ENCODE measurements around the gene TERF2IP. TPM values are rescaled to one million over a fixed set of nuclear protein-coding genes. Genes with fewer than 3 reads are reported as not detected.

The TERF2IP gene
- total and polyA plus RNA-seq, 9 of the 15 experiments (the other 6 are each of a cell fraction or from before 2014, with no cell fraction given) = 14.5 to 64.2 (median 47.0) TPM

DNA sequence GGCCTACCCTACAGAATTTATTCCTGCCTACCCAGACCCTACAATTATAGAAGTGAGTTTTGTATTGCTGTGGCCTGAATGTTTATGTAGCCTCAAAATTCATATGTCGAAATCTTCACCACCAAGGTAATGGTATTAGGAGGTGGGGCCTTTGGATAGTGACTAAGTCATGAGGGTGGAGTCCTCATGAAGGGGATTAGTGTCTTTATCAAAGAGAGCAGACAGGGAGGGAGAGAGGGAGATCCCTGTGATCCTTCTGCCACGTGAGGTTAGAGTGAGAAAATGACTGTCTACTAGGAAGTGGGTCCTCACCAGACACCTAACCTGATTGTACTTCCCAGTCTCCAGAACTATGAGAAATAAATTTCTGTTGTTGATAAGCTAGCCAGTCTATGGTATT, 54.7 kb downstream of the TERF2IP start (continued):
- TF ChIP-seq, protein P1, sequence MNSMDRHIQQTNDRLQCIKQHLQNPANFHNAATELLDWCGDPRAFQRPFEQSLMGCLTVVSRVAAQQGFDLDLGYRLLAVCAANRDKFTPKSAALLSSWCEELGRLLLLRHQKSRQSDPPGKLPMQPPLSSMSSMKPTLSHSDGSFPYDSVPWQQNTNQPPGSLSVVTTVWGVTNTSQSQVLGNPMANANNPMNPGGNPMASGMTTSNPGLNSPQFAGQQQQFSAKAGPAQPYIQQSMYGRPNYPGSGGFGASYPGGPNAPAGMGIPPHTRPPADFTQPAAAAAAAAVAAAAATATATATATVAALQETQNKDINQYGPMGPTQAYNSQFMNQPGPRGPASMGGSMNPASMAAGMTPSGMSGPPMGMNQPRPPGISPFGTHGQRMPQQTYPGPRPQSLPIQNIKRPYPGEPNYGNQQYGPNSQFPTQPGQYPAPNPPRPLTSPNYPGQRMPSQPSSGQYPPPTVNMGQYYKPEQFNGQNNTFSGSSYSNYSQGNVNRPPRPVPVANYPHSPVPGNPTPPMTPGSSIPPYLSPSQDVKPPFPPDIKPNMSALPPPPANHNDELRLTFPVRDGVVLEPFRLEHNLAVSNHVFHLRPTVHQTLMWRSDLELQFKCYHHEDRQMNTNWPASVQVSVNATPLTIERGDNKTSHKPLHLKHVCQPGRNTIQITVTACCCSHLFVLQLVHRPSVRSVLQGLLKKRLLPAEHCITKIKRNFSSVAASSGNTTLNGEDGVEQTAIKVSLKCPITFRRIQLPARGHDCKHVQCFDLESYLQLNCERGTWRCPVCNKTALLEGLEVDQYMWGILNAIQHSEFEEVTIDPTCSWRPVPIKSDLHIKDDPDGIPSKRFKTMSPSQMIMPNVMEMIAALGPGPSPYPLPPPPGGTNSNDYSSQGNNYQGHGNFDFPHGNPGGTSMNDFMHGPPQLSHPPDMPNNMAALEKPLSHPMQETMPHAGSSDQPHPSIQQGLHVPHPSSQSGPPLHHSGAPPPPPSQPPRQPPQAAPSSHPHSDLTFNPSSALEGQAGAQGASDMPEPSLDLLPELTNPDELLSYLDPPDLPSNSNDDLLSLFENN (IDR thresholded peaks at IDR 0.05; ENCODE audit: low read depth in 2 of 2, low read length in 2 of 2) = 0 out of 4 replicates have a peak, but pooled peaks of 1 of the 2 experiments have one; percentile 62
- TF ChIP-seq POLR2AphosphoS5 (IDR thresholded peaks at IDR 0.05; ENCODE audit: control insufficient read depth, insufficient read depth, low read depth, low read length) = peak; percentile 53; the same call in 1 of the 2 replicates
- TF ChIP-seq FOXK2 (conservative IDR thresholded peaks at IDR 0.05 in 1 of 2, IDR thresholded peaks at IDR 0.05 in 1 of 2; ENCODE audit: low read depth in 2 of 2) = peak in 1 of 2 experiments; percentile 26; a peak in 1 of 4 replicates
- TF ChIP-seq MYC (IDR thresholded peaks at IDR 0.05; ENCODE audit: low read depth, low read length) = peak; percentile 59
- TF ChIP-seq MYC (CRISPR knock-in tag; IDR thresholded peaks at IDR 0.05; ENCODE audit: borderline replicate concordance, low read depth) = no peak
- TF ChIP-seq ARID3A (IDR thresholded peaks at IDR 0.05; ENCODE audit: borderline replicate concordance, low read depth, low read length) = 0 out of 2 replicates have a peak, but pooled peaks have one; percentile 68
- TF ChIP-seq ESRRB (CRISPR knock-in tag; IDR thresholded peaks at IDR 0.05; ENCODE audit: borderline replicate concordance) = no peak
- TF ChIP-seq ZNF57 (CRISPR knock-in tag; IDR thresholded peaks at IDR 0.05) = no peak
- peak; percentile 46; the same call in 1 of the 2 replicates for TF ChIP-seq PML (IDR thresholded peaks at IDR 0.05; ENCODE audit: low read length)
- TF ChIP-seq E2F6 (IDR thresholded peaks at IDR 0.05; ENCODE audit: borderline replicate concordance in 1 of 2, extremely low read depth in 1 of 2, insufficient read depth in 1 of 2, insufficient read length in 1 of 2, low read depth in 1 of 2, low read length in 1 of 2, poor library complexity in 1 of 2, severe bottlenecking in 1 of 2) = peak; percentile 72 to 82
- TF ChIP-seq CBFA2T3 (IDR thresholded peaks at IDR 0.05) = peak; percentile 91
- peak; percentile 50; the same call in 1 of the 2 replicates for TF ChIP-seq ZNF263 (CRISPR knock-in tag; IDR thresholded peaks at IDR 0.05; ENCODE audit: borderline replicate concordance)
- no peak for TF ChIP-seq NFXL1 (CRISPR knock-in tag; IDR thresholded peaks at IDR 0.05)
- peak; percentile 80 for TF ChIP-seq CBFA2T2 (conservative IDR thresholded peaks at IDR 0.05)
- TF ChIP-seq TCF3 (CRISPR knock-in tag; IDR thresholded peaks at IDR 0.05) = peak; percentile 86
- TF ChIP-seq CC2D1A (IDR thresholded peaks at IDR 0.05) = peak; percentile 80; the same call in 1 of the 2 replicates
- TF ChIP-seq, protein P2, sequence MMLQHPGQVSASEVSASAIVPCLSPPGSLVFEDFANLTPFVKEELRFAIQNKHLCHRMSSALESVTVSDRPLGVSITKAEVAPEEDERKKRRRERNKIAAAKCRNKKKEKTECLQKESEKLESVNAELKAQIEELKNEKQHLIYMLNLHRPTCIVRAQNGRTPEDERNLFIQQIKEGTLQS (IDR thresholded peaks at IDR 0.05) = peak; percentile 34; the same call in 1 of the 2 replicates
- TF ChIP-seq, protein P2 (CRISPR knock-in tag; conservative IDR thresholded peaks at IDR 0.05) = no peak
- 0 out of 2 replicates have a peak, but pooled peaks have one; percentile 15 for TF ChIP-seq KLF16 (IDR thresholded peaks at IDR 0.05)
- TF ChIP-seq ZNF316 (IDR thresholded peaks at IDR 0.05) = no peak
- TF ChIP-seq EP300 (IDR thresholded peaks at IDR 0.05; ENCODE audit: low read length) = peak; percentile 74
- peak; percentile 55 for TF ChIP-seq DACH1 (IDR thresholded peaks at IDR 0.05; ENCODE audit: partially characterized antibody)
- TF ChIP-seq SOX6 (IDR thresholded peaks at IDR 0.05) = peak; percentile 68

Measured in K562 (cell line).